CD4-positive, alpha-beta T cell (primary cell): ENCODE results near the gene WNT5B. TPM values are rescaled to one million over a fixed set of nuclear protein-coding genes. Genes with fewer than 3 reads are reported as not detected.

ENCODE experiments used
- ATAC-seq: fragments of 200-7000 bp; cut with Tn5 transposase; one replicate; pipeline ENCODE4 v1.10.0; 2022; ENCODE audit warnings: mild to moderate bottlenecking; ENCODE audit not compliant: poor library complexity
- CTCF ChIA-PET: fragments of 350-600 bp; sonication (Branson Sonifier 250); formaldehyde crosslinking; loops from one replicate; lab custom pipeline; 2021; ENCODE audit warnings: antibody characterized with exemption, inconsistent platforms; lab: Charles Lee
- POLR2A ChIA-PET: fragments of 350-600 bp; sonication (Branson Sonifier 250); formaldehyde crosslinking; loops from one replicate; lab custom pipeline; 2021; ENCODE audit warnings: antibody characterized with exemption, inconsistent platforms; lab: Charles Lee
- DNase-seq, 14 experiments: peaks; one replicate each; pipeline ENCODE4 v3.0.0-alpha.2; 2013 to 2020; ENCODE audit warnings: mixed read lengths in 2 of 14
- H3K27ac ChIP-seq, 2 donors: one replicate each; pipeline versions ENCODE4 v1.5.1 to v1.7.0; 2013; ENCODE audit warnings: low read length in 2 of 2, low read depth in 1 of 2, mild to moderate bottlenecking in 1 of 2
- H3K27me3 ChIP-seq, 2 experiments: 1 replicate in 1 of 2; 2 replicates in 1 of 2; pipeline versions ENCODE4 v1.6.1 to v1.7.0; 2013; ENCODE audit warnings: low read length in 2 of 2, control low read depth in 1 of 2, mild to moderate bottlenecking in 1 of 2, moderate library complexity in 1 of 2; ENCODE audit not compliant: insufficient read depth in 2 of 2, control insufficient read depth in 1 of 2
- H3K36me3 ChIP-seq: one replicate; pipeline ENCODE4 v1.6.1; 2013; ENCODE audit warnings: low read length, control low read depth; ENCODE audit not compliant: insufficient read depth
- H3K4me1 ChIP-seq: one replicate; pipeline ENCODE4 v1.6.1; 2013; ENCODE audit warnings: low read length, control low read depth; ENCODE audit not compliant: insufficient read depth
- H3K4me3 ChIP-seq: one replicate; pipeline ENCODE4 v1.5.1; 2013; ENCODE audit warnings: mild to moderate bottlenecking, low read length, moderate library complexity
- H3K9me3 ChIP-seq, 2 experiments: 1 replicate in 1 of 2; 2 replicates in 1 of 2; pipeline versions ENCODE4 v1.6.1 to v1.7.0; 2013; ENCODE audit warnings: low read length in 2 of 2, mild to moderate bottlenecking in 2 of 2, control low read depth in 1 of 2, moderate library complexity in 1 of 2; ENCODE audit not compliant: control insufficient read depth in 1 of 2, insufficient read depth in 1 of 2
- H3K27ac Mint-ChIP-seq: one replicate; pipeline ENCODE4 v1.8.0; 2020; ENCODE audit warnings: mixed read lengths
- H3K27me3 Mint-ChIP-seq: one replicate; pipeline ENCODE4 v1.8.0; 2021; ENCODE audit warnings: mixed read lengths
- H3K36me3 Mint-ChIP-seq: one replicate; pipeline ENCODE4 v1.8.0; 2021; ENCODE audit warnings: low read depth, mixed read lengths
- H3K4me1 Mint-ChIP-seq: one replicate; pipeline ENCODE4 v1.8.0; 2021; ENCODE audit warnings: low read depth, mixed read lengths
- H3K4me3 Mint-ChIP-seq: one replicate; pipeline ENCODE4 v1.8.0; 2020; ENCODE audit warnings: mild to moderate bottlenecking, mixed read lengths
- H3K9me3 Mint-ChIP-seq: one replicate; pipeline ENCODE4 v1.8.0; 2020; ENCODE audit warnings: mixed read lengths
- CTCF ChIP-seq: fragments of 200-600 bp; IDR thresholded peaks from one replicate; pipeline ENCODE4 v1.8.0; 2022; ENCODE audit warnings: antibody characterized with exemption, mild to moderate bottlenecking
- intact Hi-C, 2 experiments: fragments of 100-400 bp; cut with DNase I in 1 of 2; cut with micrococcal nuclease in 1 of 2; formaldehyde crosslinking; loops; one replicate each; pipeline versions ENCODE4 v1.15.1 to v1.9.0; 2023 to 2025; cut with DNase I, micrococcal nuclease
- polyA plus RNA-seq, 2 donors: library from polyadenylated mRNA; unstranded; fragments of 120-200 nt; gene quantifications; one replicate each; pipeline ENCODE4 v1.2.1, GENCODE V29; 2013
- total RNA-seq, 174 experiments: library from RNA in 2 of 174; stranded (reverse) in 2 of 174; gene quantifications; one replicate each; pipeline ENCODE4 v1.2.3 and lab custom pipeline; 2021 to 2026

WNT5B gene
- total RNA-seq (not detected), total RNA-seq (lab: John Stamatoyannopoulos, UW) (0 to 1.7 (median 0.13) reads per million in 172 experiments)
- 0.30 TPM for polyA plus RNA-seq (2013, experiment 1 of 2)
- polyA plus RNA-seq (2013, experiment 2 of 2) = 1.2 TPM

GRCh38 chr12:1628666-1629337 lies at the start of gene WNT5B:
Gene WNT5B, plus strand, starts transcription at chr12:1629231. Its CDS starts 2,124 bp downstream, at chr12:1631355.
- Mint-ChIP-seq H3K27me3 (peaks cover 68% of the 10 kb centered on the region), H3K4me3 (peak within 1 kb of the TSS; percentile 78), H3K9me3 (no peaks in the 10 kb centered on the region), H3K4me1 (peaks cover 24% of the 10 kb centered on the region), H3K27ac (no peak within 1 kb of the TSS), H3K36me3 (no peaks in the 10 kb centered on the region)
- ATAC-seq = no peak
- intact Hi-C loops = no loop called here
- no peaks in the 10 kb centered on the region for H3K36me3 ChIP-seq
- H3K4me3 ChIP-seq = peak within 1 kb of the TSS; percentile 33
- no peak for DNase-seq
- ChIA-PET POLR2A (interaction anchor here (0.7 to 1.3 kb wide), 2 partner anchors 27 to 353 kb away, joined by 3 to 5 read pairs; no protein-coding TSS in a partner anchor), CTCF (no interaction called here)
- peaks cover 0 to 8% of the 10 kb centered on the region in 2 experiments for H3K9me3 ChIP-seq
- H3K4me1 ChIP-seq = peaks cover 22% of the 10 kb centered on the region
- no peak for TF ChIP-seq CTCF
- H3K27me3 ChIP-seq = peaks cover 44 to 58% of the 10 kb centered on the region in 2 experiments
- H3K27ac ChIP-seq = no peak within 1 kb of the TSS

GRCh38 chr12:1579651-1580435 lies 49.2 kb upstream of the WNT5B start:
- ChIA-PET CTCF (interaction anchor here (2.4 kb wide), 1 partner anchor 462 kb away, joined by 6 read pairs; no protein-coding TSS in a partner anchor), POLR2A (no interaction called here)
- H3K27ac Mint-ChIP-seq = no peak overlapping the region
- H3K4me1 ChIP-seq = peaks cover 2% of the 10 kb centered on the region
- no peak for TF ChIP-seq CTCF
- peaks cover 12% of the 10 kb centered on the region for H3K4me1 Mint-ChIP-seq
- H3K27ac ChIP-seq = no peak overlapping the region
- H3K9me3 ChIP-seq = no peaks in the 10 kb centered on the region
- H3K36me3 ChIP-seq = peaks cover 2% of the 10 kb centered on the region
- intact Hi-C loops = no loop called here
- H3K36me3 Mint-ChIP-seq = no peaks in the 10 kb centered on the region
- no peaks in the 10 kb centered on the region for H3K27me3 ChIP-seq
- H3K27me3 Mint-ChIP-seq = no peaks in the 10 kb centered on the region
- no peaks in the 10 kb centered on the region for H3K9me3 Mint-ChIP-seq
- no peak for ATAC-seq
- no peak overlapping the region for H3K4me3 ChIP-seq
- no peak for DNase-seq
- H3K4me3 Mint-ChIP-seq = no peak overlapping the region

GRCh38 chr12:1580526-1580925 lies 48.5 kb upstream of the WNT5B start:
- peaks cover 2% of the 10 kb centered on the region for H3K4me1 ChIP-seq
- ATAC-seq = no peak
- H3K9me3 ChIP-seq = no peaks in the 10 kb centered on the region
- H3K27me3 ChIP-seq = no peaks in the 10 kb centered on the region
- no peak overlapping the region for H3K4me3 ChIP-seq
- no peak overlapping the region for H3K27ac Mint-ChIP-seq
- DNase-seq = no peak
- POLR2A ChIA-PET = no interaction called here
- H3K36me3 Mint-ChIP-seq = no peaks in the 10 kb centered on the region
- H3K36me3 ChIP-seq = peaks cover 2% of the 10 kb centered on the region
- TF ChIP-seq CTCF = no peak
- CTCF ChIA-PET = interaction anchor here (2.4 kb wide), 1 partner anchor 463 kb away, joined by 6 read pairs; no protein-coding TSS in a partner anchor
- H3K9me3 Mint-ChIP-seq = no peaks in the 10 kb centered on the region
- H3K27ac ChIP-seq = no peak overlapping the region
- peaks cover 12% of the 10 kb centered on the region for H3K4me1 Mint-ChIP-seq
- H3K27me3 Mint-ChIP-seq = no peaks in the 10 kb centered on the region
- intact Hi-C loops = no loop called here
- H3K4me3 Mint-ChIP-seq = no peak overlapping the region
